Stomach (tissue), 4 donors: Measurements from ENCODE around the gene RAC2.

Experiments
- POLR2A ChIP-seq, 4 donors: fragments of 450-650 bp; IDR thresholded peaks; one replicate each; pipeline ENCODE4 v1.6.1; 2016; ENCODE audit warnings: antibody characterized with exemption in 4 of 4, control low read depth in 2 of 4, mild to moderate bottlenecking in 1 of 4, moderate library complexity in 1 of 4
- POLR2AphosphoS5 ChIP-seq, 3 donors: sonication (generic); formaldehyde crosslinking; IDR thresholded peaks; one replicate each; pipeline ENCODE4 v1.6.1; 2016; ENCODE audit warnings: antibody characterized with exemption in 3 of 3
- TF ChIP-seq, protein P1 (sequence below), 7 experiments: fragments of 450-650 bp in 4 of 7; fragments of 200-600 bp in 3 of 7; sonication (generic) in 3 of 7; IDR thresholded peaks; one replicate each; pipeline ENCODE4 v1.5.1; 2016 to 2019; ENCODE audit warnings: antibody characterized with exemption in 7 of 7, control low read depth in 2 of 7, mild to moderate bottlenecking in 1 of 7

DNA sequence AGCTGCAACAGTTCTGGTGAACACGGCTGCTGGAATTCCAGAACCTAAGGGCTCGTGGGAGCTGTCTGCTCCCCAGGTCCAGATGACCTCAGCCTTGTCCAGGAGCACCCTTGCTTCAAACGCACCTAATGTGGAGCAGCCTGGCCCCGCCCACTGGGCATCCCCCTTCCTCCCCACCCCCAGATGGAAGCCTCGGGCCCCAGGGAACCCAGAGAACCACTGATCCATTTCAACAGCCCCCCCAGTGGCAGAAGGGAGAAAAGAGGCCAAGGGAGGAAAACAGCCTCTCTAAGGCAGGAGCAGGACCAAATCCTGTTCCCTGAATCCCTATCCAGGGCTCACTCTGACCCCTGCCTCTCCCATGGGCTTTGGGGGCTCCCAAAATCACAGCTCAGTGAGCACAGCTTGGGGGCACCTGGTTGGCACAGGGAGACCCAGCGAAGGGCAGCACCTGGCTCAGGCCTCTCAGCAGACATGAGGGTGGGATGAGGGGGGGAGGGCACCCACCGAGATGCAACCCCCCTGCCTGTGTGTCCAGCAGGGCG lies 39.4 kb upstream of the RAC2 start:
- TF ChIP-seq, protein P1, sequence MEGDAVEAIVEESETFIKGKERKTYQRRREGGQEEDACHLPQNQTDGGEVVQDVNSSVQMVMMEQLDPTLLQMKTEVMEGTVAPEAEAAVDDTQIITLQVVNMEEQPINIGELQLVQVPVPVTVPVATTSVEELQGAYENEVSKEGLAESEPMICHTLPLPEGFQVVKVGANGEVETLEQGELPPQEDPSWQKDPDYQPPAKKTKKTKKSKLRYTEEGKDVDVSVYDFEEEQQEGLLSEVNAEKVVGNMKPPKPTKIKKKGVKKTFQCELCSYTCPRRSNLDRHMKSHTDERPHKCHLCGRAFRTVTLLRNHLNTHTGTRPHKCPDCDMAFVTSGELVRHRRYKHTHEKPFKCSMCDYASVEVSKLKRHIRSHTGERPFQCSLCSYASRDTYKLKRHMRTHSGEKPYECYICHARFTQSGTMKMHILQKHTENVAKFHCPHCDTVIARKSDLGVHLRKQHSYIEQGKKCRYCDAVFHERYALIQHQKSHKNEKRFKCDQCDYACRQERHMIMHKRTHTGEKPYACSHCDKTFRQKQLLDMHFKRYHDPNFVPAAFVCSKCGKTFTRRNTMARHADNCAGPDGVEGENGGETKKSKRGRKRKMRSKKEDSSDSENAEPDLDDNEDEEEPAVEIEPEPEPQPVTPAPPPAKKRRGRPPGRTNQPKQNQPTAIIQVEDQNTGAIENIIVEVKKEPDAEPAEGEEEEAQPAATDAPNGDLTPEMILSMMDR (IDR thresholded peaks at IDR 0.05), result no peak
- TF ChIP-seq POLR2AphosphoS5 (IDR thresholded peaks at IDR 0.05) (no peak), POLR2A (IDR thresholded peaks at IDR 0.05) (no peak)
